ENCODE data around the gene DOCK2.

DOCK2 gene

DNA sequence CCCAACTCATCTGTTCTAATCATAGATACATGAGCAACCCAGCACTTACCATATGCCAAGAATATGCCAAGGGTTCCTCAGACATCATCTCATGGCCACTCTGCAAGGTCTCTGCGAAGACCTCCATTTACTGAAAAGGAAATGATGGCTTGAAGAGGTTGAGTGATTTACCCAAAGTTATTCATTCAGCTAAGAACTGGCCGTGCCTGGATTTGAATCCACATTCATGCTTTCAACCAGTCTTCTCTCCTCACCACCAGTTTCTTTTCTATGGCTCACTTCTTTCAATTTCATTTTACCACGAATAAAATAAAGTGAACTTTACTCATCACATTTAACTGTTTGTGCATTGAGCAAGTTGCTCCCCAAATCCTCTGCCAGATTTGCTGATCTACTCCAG is 441.4 kb downstream of the DOCK2 start:
- H4K20me1 ChIP-seq (ENCODE audit: insufficient read depth) = no peaks in the 10 kb centered on the region
- H2AFZ ChIP-seq (ENCODE audit: low read depth) = no peak overlapping the region
- H3K79me2 ChIP-seq (ENCODE audit: insufficient read depth, low read depth) = no peaks in the 10 kb centered on the region
- H3K4me2 ChIP-seq = no peak overlapping the region
- H3K27me3 ChIP-seq (ENCODE audit: insufficient read depth, low read depth) = no peaks in the 10 kb centered on the region
- H3K27ac ChIP-seq = no peak overlapping the region
- H3K4me3 ChIP-seq (IDR thresholded peaks at IDR 0.05; ENCODE audit: insufficient read depth, low read depth, low read length) = no peak overlapping the region
- no peaks in the 10 kb centered on the region for H3K4me1 ChIP-seq (ENCODE audit: low read depth, poor library complexity, severe bottlenecking)
- H3K9ac ChIP-seq = no peak overlapping the region
- TF ChIP-seq, protein P1, sequence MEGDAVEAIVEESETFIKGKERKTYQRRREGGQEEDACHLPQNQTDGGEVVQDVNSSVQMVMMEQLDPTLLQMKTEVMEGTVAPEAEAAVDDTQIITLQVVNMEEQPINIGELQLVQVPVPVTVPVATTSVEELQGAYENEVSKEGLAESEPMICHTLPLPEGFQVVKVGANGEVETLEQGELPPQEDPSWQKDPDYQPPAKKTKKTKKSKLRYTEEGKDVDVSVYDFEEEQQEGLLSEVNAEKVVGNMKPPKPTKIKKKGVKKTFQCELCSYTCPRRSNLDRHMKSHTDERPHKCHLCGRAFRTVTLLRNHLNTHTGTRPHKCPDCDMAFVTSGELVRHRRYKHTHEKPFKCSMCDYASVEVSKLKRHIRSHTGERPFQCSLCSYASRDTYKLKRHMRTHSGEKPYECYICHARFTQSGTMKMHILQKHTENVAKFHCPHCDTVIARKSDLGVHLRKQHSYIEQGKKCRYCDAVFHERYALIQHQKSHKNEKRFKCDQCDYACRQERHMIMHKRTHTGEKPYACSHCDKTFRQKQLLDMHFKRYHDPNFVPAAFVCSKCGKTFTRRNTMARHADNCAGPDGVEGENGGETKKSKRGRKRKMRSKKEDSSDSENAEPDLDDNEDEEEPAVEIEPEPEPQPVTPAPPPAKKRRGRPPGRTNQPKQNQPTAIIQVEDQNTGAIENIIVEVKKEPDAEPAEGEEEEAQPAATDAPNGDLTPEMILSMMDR (conservative IDR thresholded peaks at IDR 0.05; ENCODE audit: low read depth, low read length) = no peak
- no peaks in the 10 kb centered on the region for H3K36me3 ChIP-seq (ENCODE audit: insufficient read depth)

DNA sequence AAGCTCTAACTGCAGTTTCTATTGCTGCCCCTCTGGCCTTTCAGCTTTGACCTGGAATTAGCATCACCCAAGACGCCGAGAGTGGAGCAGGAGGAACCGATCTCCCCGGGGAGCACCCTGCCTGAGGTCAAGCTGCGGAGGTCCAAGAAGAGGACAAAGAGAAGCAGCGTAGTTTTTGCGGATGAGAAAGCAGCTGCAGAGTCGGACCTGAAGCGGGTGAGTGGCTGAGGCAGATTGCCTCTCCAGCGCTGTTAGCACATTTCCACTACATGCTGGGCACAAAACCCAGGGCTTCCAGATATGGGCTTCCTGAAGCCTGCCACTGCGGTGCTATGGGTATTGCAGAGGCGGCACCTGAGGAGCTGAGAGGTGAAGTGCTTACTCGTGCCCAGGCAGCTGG is 441.9 kb downstream of the DOCK2 start:
- TF ChIP-seq, protein P1 (conservative IDR thresholded peaks at IDR 0.05; ENCODE audit: low read depth, low read length) = no peak
- Histone ChIP-seq H3K9ac (no peak overlapping the region), H3K4me1 (ENCODE audit: low read depth, poor library complexity, severe bottlenecking) (no peaks in the 10 kb centered on the region), H3K4me3 (IDR thresholded peaks at IDR 0.05; ENCODE audit: insufficient read depth, low read depth, low read length) (no peak overlapping the region), H3K36me3 (ENCODE audit: insufficient read depth) (no peaks in the 10 kb centered on the region), H2AFZ (ENCODE audit: low read depth) (no peak overlapping the region), H3K27me3 (ENCODE audit: insufficient read depth, low read depth) (no peaks in the 10 kb centered on the region), H3K4me2 (no peak overlapping the region), H4K20me1 (ENCODE audit: insufficient read depth) (no peaks in the 10 kb centered on the region), H3K27ac (no peak overlapping the region), H3K79me2 (ENCODE audit: insufficient read depth, low read depth) (no peaks in the 10 kb centered on the region)

DNA sequence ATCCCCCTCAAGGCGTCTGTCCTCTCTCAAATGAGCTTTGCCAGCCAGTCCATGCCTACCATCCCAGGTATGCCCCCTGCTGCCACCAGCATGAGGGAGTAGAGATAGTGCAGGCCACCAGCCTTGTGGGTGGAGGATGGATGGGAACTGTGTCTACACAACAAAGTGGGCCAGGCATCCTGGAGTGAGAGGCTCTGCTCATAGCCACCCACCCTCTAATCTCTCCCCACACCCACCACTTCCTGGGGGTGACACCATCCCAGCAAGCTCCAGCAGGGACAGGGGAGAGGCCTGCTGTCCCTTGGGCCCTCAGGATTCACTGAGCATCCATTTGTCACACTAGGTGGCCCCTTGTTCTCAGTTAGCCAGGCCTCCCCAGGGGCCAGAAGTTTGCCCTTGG is 443.1 kb downstream of the DOCK2 start:
- Histone ChIP-seq H4K20me1 (ENCODE audit: insufficient read depth) (no peaks in the 10 kb centered on the region), H2AFZ (ENCODE audit: low read depth) (no peak overlapping the region), H3K4me3 (IDR thresholded peaks at IDR 0.05; ENCODE audit: insufficient read depth, low read depth, low read length) (no peak overlapping the region), H3K27me3 (ENCODE audit: insufficient read depth, low read depth) (no peaks in the 10 kb centered on the region), H3K36me3 (ENCODE audit: insufficient read depth) (no peaks in the 10 kb centered on the region), H3K4me2 (no peak overlapping the region), H3K79me2 (ENCODE audit: insufficient read depth, low read depth) (no peaks in the 10 kb centered on the region), H3K9ac (no peak overlapping the region), H3K27ac (no peak overlapping the region), H3K4me1 (ENCODE audit: low read depth, poor library complexity, severe bottlenecking) (no peaks in the 10 kb centered on the region)
- TF ChIP-seq, protein P1 (conservative IDR thresholded peaks at IDR 0.05; ENCODE audit: low read depth, low read length) = no peak

DNA sequence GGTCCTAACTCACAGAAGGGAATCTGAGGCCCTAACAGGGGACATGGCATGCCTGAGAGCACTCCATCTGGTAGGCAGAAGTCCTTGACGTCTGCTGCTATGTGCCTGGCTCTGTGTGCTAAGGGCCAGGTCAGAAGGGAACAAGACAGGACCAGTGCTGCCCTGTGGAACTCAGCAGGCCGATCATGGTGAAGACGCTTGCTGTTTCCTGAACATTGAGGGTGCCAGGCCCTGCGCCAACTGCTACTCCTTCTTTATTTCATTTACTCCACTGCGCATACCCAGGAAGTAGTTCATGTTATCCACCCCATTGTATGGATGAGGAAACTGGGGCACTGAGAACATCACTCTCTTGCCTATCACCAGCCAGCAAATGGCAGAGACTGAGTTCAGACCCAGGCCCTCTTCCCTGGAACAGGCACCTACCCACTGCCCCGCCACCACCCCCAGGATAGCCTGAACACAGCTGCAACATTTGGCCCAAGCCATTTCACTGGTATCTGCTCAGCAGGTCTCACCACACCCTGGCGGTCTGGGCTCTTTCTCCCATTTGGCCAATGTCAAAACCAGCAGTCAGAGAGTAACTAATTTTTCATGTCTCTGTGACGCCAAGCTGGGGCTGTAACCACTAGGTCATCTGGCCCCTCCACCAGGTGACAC is 443.8 kb downstream of the DOCK2 start:
- H3K36me3 ChIP-seq (ENCODE audit: insufficient read depth) = no peaks in the 10 kb centered on the region
- no peaks in the 10 kb centered on the region for H3K27me3 ChIP-seq (ENCODE audit: insufficient read depth, low read depth)
- no peak overlapping the region for H3K27ac ChIP-seq
- no peak overlapping the region for H2AFZ ChIP-seq (ENCODE audit: low read depth)
- no peak overlapping the region for H3K4me2 ChIP-seq
- H3K4me1 ChIP-seq (ENCODE audit: low read depth, poor library complexity, severe bottlenecking) = no peaks in the 10 kb centered on the region
- H3K79me2 ChIP-seq (ENCODE audit: insufficient read depth, low read depth) = no peaks in the 10 kb centered on the region
- no peak overlapping the region for H3K4me3 ChIP-seq (IDR thresholded peaks at IDR 0.05; ENCODE audit: insufficient read depth, low read depth, low read length)
- TF ChIP-seq, protein P1 (conservative IDR thresholded peaks at IDR 0.05; ENCODE audit: low read depth, low read length) = no peak
- no peak overlapping the region for H3K9ac ChIP-seq
- H4K20me1 ChIP-seq (ENCODE audit: insufficient read depth) = no peaks in the 10 kb centered on the region

All from KMS-11 (cell line).